Neural progenitor cell (in vitro differentiated cells): ENCODE results near the gene OR10A6. TPM values are rescaled to one million over a fixed set of nuclear protein-coding genes. Genes with fewer than 3 reads are reported as not detected.

ENCODE experiments used
- DNase-seq: peaks from one replicate; pipeline ENCODE4 v3.0.0-alpha.2; 2016; ENCODE audit warnings: low spot score
- H2AFZ ChIP-seq: fragments of 200-600 bp; sonication (generic); replicated peaks from 2 replicates; pipeline ENCODE4 v1.6.1; 2016; ENCODE audit warnings: antibody characterized with exemption
- H3F3A ChIP-seq: fragments of 200-600 bp; sonication (generic); 2 replicates; pipeline ENCODE4 v1.6.1; 2016; ENCODE audit warnings: antibody characterized with exemption, low read depth
- H3K27ac ChIP-seq: fragments of 200-600 bp; sonication (generic); 2 replicates; pipeline ENCODE4 v1.5.1; 2016; ENCODE audit warnings: mild to moderate bottlenecking
- H3K27me3 ChIP-seq: fragments of 200-600 bp; sonication (generic); 2 replicates; pipeline ENCODE4 v1.6.1; 2016; ENCODE audit warnings: mild to moderate bottlenecking, moderate library complexity
- H3K36me3 ChIP-seq: fragments of 200-600 bp; sonication (generic); 2 replicates; pipeline ENCODE4 v1.5.1; 2016
- H3K4me1 ChIP-seq: fragments of 200-600 bp; sonication (generic); 2 replicates; pipeline ENCODE4 v1.6.1; 2016; ENCODE audit warnings: mixed run types
- H3K4me2 ChIP-seq: fragments of 200-600 bp; sonication (generic); 2 replicates; pipeline ENCODE4 v1.6.1; 2016
- H3K4me3 ChIP-seq: fragments of 200-600 bp; sonication (generic); 2 replicates; pipeline ENCODE4 v1.5.1; 2016
- H3K79me2 ChIP-seq: fragments of 200-600 bp; sonication (generic); 2 replicates; pipeline ENCODE4 v1.6.1; 2016; ENCODE audit warnings: low read depth
- H3K9ac ChIP-seq: fragments of 200-600 bp; sonication (generic); 2 replicates; pipeline ENCODE4 v1.6.1; 2016
- H3K9me3 ChIP-seq: fragments of 200-600 bp; sonication (generic); 2 replicates; pipeline ENCODE4 v1.5.1; 2016; ENCODE audit warnings: low read depth
- H4K20me1 ChIP-seq: fragments of 200-600 bp; sonication (generic); 2 replicates; pipeline ENCODE4 v1.6.1; 2016; ENCODE audit warnings: low read depth
- H3K27ac Mint-ChIP-seq: 3 replicates; pipeline ENCODE4 v1.8.0; 2021; ENCODE audit warnings: mixed read lengths
- H3K27me3 Mint-ChIP-seq: 2 replicates; pipeline ENCODE4 v1.8.0; 2022; ENCODE audit warnings: low read depth, mild to moderate bottlenecking, inconsistent platforms, moderate library complexity, mixed read lengths; ENCODE audit not compliant: insufficient read depth
- H3K36me3 Mint-ChIP-seq: 3 replicates; pipeline ENCODE4 v1.8.0; 2021; ENCODE audit warnings: mixed read lengths
- H3K4me1 Mint-ChIP-seq: 3 replicates; pipeline ENCODE4 v1.8.0; 2021; ENCODE audit warnings: mixed read lengths
- H3K4me3 Mint-ChIP-seq: 3 replicates; pipeline ENCODE4 v1.8.0; 2021; ENCODE audit warnings: mild to moderate bottlenecking, moderate library complexity, mixed read lengths
- H3K9me3 Mint-ChIP-seq: 3 replicates; pipeline ENCODE4 v1.8.0; 2020; ENCODE audit warnings: mixed read lengths
- EZH2 ChIP-seq: fragments of 200-600 bp; sonication (generic); IDR thresholded peaks from 2 replicates; pipeline ENCODE4 v1.6.1; 2017; ENCODE audit warnings: antibody characterized with exemption, mild to moderate bottlenecking, moderate library complexity
- EZH2phosphoT487 ChIP-seq: fragments of 200-600 bp; sonication (generic); IDR thresholded peaks from 2 replicates; pipeline ENCODE4 v1.6.1; 2017; ENCODE audit warnings: antibody characterized with exemption
- small RNA-seq: library from RNA; depleted of rRNA; stranded (forward); fragments of <200 nt; gene quantifications from one replicate; pipeline ENCODE3, GENCODE V24; 2015
- total RNA-seq: library from RNA; depleted of rRNA; stranded (reverse); fragments of >200 nt; gene quantifications from 2 replicates; pipeline ENCODE4 v1.2.3, GENCODE V29; 2015; ENCODE audit warnings: low replicate concordance
- TF ChIP-seq, protein P1 (sequence below): fragments of 200-600 bp; sonication (generic); IDR thresholded peaks from 2 replicates; pipeline ENCODE4 v1.5.1; 2017; ENCODE audit warnings: antibody characterized with exemption, mild to moderate bottlenecking

Gene OR10A6
- total RNA-seq, 1 donor from 2014 or later = not detected

DNA sequence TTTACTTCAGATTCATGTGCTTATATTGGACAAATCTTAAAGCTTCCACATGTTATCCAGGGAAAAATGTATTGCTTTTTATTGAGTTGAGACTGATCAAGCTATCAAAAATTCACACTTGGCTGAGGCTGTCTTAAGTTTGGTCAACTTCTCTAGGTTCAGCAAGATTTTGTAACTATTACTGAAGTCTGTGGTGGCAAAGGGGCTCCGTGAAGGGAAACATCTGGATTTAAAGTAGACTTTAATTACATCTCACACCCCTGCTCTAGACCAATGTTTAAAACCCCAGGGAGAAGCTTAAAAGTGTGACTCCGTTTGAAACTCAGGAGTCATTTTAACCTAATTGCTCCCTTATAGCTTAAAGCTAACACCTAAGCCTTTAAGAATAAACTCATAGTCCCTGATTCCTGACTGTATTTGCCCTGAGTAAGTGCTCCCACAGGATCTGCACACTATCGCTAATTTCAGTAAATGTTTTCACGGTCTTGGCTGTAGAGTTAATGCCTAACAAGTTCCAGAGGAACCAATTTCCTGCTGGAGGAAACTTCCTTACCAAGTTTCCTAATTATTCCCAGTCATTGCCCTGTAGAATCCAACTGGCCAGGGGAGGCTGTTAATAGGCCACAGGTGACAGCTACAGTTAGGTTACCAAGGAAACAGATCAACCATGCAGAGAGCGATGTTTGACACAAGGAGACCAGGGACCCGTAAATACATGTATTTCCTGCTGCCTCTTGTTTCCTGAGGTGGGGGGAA, 40.5 kb downstream of the OR10A6 start:
- Histone ChIP-seq H3K9ac (no peak overlapping the region), H3K4me2 (no peak overlapping the region)
- peaks cover 6% of the 10 kb centered on the region for H3K27me3 Mint-ChIP-seq

DNA sequence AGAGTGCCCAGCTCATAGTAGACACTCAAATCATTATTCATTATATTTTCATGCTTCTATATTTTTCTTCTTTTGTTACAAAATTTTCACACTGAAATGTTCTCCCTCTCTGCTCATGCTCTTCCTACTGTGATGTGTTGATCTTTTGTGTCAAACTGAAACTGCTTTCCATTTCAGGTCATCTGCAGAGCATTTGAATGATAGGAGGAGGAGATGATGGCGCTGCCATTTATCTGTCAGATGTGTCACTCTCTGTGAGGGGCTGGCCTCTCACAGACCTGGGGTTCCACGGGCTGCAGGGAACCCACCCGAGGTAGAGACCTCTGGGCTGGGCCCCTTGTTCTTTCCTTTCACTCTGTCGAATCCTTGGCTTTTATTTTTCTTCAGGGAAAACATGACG, 41.1 kb downstream of the OR10A6 start:
- Histone ChIP-seq H3K4me3 (no peak overlapping the region), H3K4me2 (no peak overlapping the region), H3K79me2 (no peaks in the 10 kb centered on the region), H3F3A (no peaks in the 10 kb centered on the region), H3K4me1 (no peaks in the 10 kb centered on the region), H3K27ac (no peak overlapping the region), H3K9ac (no peak overlapping the region), H4K20me1 (no peaks in the 10 kb centered on the region), H3K36me3 (no peaks in the 10 kb centered on the region), H3K27me3 (no peaks in the 10 kb centered on the region), H2AFZ (peak overlapping the region; percentile 7), H3K9me3 (no peaks in the 10 kb centered on the region)
- Mint-ChIP-seq H3K27ac (peak overlapping the region; percentile 70), H3K27me3 (peaks cover 6% of the 10 kb centered on the region), H3K36me3 (no peaks in the 10 kb centered on the region), H3K9me3 (peaks cover 2% of the 10 kb centered on the region), H3K4me3 (peak overlapping the region; percentile 44), H3K4me1 (peaks cover 38% of the 10 kb centered on the region)
- TF ChIP-seq EZH2 (no peak), EZH2phosphoT487 (no peak)
- TF ChIP-seq, protein P1, sequence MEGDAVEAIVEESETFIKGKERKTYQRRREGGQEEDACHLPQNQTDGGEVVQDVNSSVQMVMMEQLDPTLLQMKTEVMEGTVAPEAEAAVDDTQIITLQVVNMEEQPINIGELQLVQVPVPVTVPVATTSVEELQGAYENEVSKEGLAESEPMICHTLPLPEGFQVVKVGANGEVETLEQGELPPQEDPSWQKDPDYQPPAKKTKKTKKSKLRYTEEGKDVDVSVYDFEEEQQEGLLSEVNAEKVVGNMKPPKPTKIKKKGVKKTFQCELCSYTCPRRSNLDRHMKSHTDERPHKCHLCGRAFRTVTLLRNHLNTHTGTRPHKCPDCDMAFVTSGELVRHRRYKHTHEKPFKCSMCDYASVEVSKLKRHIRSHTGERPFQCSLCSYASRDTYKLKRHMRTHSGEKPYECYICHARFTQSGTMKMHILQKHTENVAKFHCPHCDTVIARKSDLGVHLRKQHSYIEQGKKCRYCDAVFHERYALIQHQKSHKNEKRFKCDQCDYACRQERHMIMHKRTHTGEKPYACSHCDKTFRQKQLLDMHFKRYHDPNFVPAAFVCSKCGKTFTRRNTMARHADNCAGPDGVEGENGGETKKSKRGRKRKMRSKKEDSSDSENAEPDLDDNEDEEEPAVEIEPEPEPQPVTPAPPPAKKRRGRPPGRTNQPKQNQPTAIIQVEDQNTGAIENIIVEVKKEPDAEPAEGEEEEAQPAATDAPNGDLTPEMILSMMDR = no peak
- no peak for DNase-seq

More for the DNA sequence above, 40.5 kb downstream of the OR10A6 start:
- DNase-seq = peak; percentile 11
- Histone ChIP-seq H3F3A (no peaks in the 10 kb centered on the region), H2AFZ (peak overlapping the region; percentile 7), H3K36me3 (no peaks in the 10 kb centered on the region), H3K27me3 (no peaks in the 10 kb centered on the region), H3K79me2 (no peaks in the 10 kb centered on the region), H4K20me1 (no peaks in the 10 kb centered on the region), H3K4me3 (no peak overlapping the region), H3K27ac (no peak overlapping the region), H3K4me1 (no peaks in the 10 kb centered on the region), H3K9me3 (no peaks in the 10 kb centered on the region)
- peaks cover 38% of the 10 kb centered on the region for H3K4me1 Mint-ChIP-seq
- TF ChIP-seq, protein P1 = no peak
- TF ChIP-seq EZH2 (no peak), EZH2phosphoT487 (no peak)
- peaks cover 2% of the 10 kb centered on the region for H3K9me3 Mint-ChIP-seq
- peak overlapping the region; percentile 44 for H3K4me3 Mint-ChIP-seq
- no peaks in the 10 kb centered on the region for H3K36me3 Mint-ChIP-seq
- H3K27ac Mint-ChIP-seq = peak overlapping the region; percentile 70

DNA sequence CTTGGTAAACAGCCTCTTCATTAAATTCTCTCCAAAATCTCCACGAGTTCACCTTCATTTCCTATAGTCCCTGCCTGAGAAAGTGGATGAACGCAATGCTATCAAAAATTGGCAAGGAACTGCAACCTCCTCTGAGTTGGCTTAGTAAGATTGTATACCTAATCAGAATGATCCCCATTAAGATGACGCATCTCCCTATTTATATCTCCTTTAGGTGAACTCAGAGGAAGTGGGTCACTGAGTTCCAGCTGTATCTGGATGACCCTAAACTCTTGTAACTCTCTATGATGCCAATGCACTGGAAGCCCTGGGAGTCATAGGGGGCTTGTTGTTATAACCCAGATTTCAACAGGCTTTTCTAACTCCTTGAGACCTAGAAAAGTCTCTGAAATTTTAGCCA, 48.2 kb downstream of the OR10A6 start:
- H2AFZ ChIP-seq = no peak overlapping the region
- no peak overlapping the region for H3K4me3 Mint-ChIP-seq
- no peak for TF ChIP-seq EZH2phosphoT487
- no peak for TF ChIP-seq EZH2
- TF ChIP-seq, protein P1 = no peak

More for the DNA sequence above, 48.2 kb downstream of the OR10A6 start:
- H3K79me2 ChIP-seq = no peaks in the 10 kb centered on the region
- H3K4me1 ChIP-seq = peaks cover 20% of the 10 kb centered on the region
- H4K20me1 ChIP-seq = no peaks in the 10 kb centered on the region
- H3K9me3 ChIP-seq = no peaks in the 10 kb centered on the region
- H3K27me3 Mint-ChIP-seq = peaks cover 5% of the 10 kb centered on the region
- DNase-seq = no peak
- H3F3A ChIP-seq = peaks cover 24% of the 10 kb centered on the region
- peaks cover 5% of the 10 kb centered on the region for H3K4me1 Mint-ChIP-seq
- no peak overlapping the region for H3K4me2 ChIP-seq
- H3K9ac ChIP-seq = no peak overlapping the region
- no peak overlapping the region for H3K27ac ChIP-seq
- H3K4me3 ChIP-seq = no peak overlapping the region
- H3K27ac Mint-ChIP-seq = no peak overlapping the region
- H3K36me3 Mint-ChIP-seq = no peaks in the 10 kb centered on the region
- H3K9me3 Mint-ChIP-seq = no peaks in the 10 kb centered on the region
- H3K36me3 ChIP-seq = no peaks in the 10 kb centered on the region
- H3K27me3 ChIP-seq = no peaks in the 10 kb centered on the region

Small RNA genes lying within 50 kb of the gene (small RNA-seq; reads per million reads assigned to genes)
- not detected for gene COX6CP5
- gene RNU6-943P = not detected

Other genes with a start within 250 kb of the OR10A6 start
- gene OVCH2, start 224.8 kb downstream of the OR10A6 start, total RNA-seq = not detected in 2 replicates
- gene OR5P2, start 134.3 kb downstream of the OR10A6 start, total RNA-seq = not detected in 2 replicates
- gene OR5P3, start 100.4 kb downstream of the OR10A6 start, total RNA-seq = not detected in 2 replicates
- gene OR10A3, start 10.4 kb upstream of the OR10A6 start, total RNA-seq = not detected in 2 replicates
- not detected in 2 replicates for gene NLRP10, start 34.2 kb upstream of the OR10A6 start, total RNA-seq
- gene EIF3F, start 56.1 kb upstream of the OR10A6 start, total RNA-seq = 257 and 355 TPM in 2 replicates
- gene TUB, start 149.9 kb upstream of the OR10A6 start, total RNA-seq = 28.7 and 41.3 TPM in 2 replicates
- gene RIC3, start 237.8 kb upstream of the OR10A6 start, total RNA-seq = 29.5 and 33.7 TPM in 2 replicates